GM19239 (cell line): ENCODE results near the gene TLE3.

Source experiments
- DNase-seq: peaks from one replicate; pipeline ENCODE4 v3.0.0; 2011; ENCODE audit warnings: low spot score; ENCODE audit not compliant: insufficient read length
- FAIRE-seq: peaks from 2 replicates; lab custom pipeline; 2011; peaks lifted over from hg19 to GRCh38; lab: Jason Lieb, UNC

Gene TLE3

GRCh38 chr15:70035051-70035718, 62.5 kb downstream of the TLE3 start:
- FAIRE-seq = no peak

DNA sequence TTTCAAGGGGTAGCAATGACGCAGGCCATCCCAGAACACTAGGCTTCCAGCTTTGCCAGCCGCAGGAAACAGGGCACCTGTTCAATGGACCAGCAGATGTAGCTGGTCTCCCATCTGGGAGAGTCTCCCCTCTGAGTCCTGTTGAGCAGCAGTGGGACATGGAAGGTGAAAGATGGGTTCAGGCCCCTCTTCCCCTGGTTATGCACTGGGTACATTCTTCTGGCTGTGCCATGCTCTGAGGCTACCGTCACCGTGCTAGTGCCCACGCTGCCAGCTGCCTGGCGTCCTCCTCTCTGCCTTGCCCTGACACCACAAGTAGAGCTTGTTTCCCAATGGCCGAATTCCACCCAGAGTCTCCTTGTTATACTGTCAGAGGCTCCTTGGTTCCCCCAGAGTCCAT, 63.1 kb downstream of the TLE3 start:
- peak; percentile 14 for FAIRE-seq
- DNase-seq = no peak

More at GRCh38 chr15:70035051-70035718, 62.5 kb downstream of the TLE3 start:
- no peak for DNase-seq

DNA sequence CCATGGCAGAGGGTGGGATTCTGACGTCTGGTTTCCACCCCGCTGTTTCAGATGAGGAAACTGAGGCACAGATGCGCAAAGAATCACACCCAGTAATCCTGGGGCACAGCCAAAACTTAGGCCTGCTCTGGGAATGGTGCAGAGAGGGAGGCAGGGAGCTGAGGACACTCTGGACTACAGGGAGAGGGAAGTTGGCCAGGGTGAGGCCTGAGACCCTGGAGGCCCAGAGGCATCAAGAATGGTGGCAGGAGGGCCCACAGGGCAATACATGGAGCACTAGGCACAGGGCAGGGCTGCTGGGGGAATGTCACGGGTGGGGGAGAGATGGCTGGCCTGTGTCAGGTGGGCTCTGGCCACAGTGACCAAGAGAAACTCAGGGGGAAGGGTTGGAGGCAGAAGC, 63.6 kb downstream of the TLE3 start:
- DNase-seq (no peak), FAIRE-seq (no peak)

DNA sequence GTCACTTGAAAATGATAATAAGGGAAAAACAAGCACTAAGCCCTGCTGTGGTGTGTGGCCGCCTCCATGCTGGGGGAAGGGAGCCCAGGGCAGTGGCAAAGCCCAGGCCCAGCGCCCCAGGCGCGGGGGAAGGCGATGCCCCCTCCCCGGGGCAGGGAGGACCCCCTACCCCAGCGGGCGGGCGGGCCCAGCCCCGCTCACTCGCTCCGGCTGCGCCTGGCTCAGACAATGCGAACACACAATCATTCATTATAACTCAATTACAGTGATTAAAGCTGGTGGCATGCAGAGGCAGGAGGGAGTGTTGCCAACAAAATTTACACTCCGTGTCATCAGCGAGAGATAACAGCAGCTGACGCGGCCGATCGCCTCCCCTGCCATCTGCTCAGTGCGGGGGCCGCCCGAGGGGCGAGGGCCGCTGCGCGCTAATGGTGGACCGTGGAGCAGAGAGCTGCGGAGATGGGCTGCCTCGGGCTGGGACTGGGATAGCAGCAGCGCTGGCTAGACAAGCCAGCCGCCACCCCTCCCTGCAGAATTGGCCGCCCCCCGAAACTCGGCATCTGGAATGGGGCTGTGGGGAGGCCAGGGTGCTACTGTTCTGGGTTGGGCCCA, 64.1 kb downstream of the TLE3 start:
- DNase-seq (no peak), FAIRE-seq (no peak)

DNA sequence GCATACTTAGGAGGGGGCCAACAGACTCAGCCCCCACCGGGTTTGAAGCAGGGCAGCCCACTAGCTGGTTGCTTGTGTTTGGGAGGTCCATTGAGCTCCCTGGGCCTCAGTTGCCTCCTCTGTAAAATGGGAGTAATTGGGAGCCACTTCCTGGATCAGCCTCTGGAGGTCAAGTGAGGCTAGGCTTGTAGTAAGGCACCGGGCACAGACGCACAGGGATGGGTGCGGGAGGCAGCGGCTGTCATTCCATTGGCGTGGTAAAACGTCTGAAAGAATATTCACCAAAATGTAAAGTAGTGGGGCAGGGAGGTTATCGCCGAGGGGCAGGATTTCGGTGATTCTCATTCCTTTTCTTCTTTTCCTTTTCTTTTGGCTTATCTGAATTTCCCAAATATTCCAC, 64.6 kb downstream of the TLE3 start:
- FAIRE-seq = no peak

GRCh38 chr15:70032509-70032908, 65.2 kb downstream of the TLE3 start:
- DNase-seq (no peak), FAIRE-seq (no peak)

More for the DNA sequence above, 64.6 kb downstream of the TLE3 start:
- no peak for DNase-seq

DNA sequence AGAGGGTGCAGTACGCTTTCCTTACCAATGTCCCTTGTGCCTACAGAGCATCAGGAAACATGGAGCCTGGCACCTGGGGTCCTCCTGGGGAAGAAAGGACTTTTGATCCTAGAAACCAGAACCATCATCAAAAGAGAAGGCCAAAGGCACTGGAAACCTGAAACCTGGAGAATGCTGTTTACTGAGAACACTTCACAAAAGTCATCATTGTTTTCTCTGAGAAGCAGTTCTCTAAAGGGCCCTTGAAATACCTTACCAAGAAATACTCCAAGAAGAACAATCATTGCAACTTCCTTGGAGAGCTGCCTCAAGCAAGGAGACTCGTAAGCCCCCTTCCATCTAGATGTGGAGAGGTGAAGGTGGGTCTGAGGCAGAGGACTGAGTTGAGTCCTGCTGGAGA, 66.0 kb downstream of the TLE3 start:
- DNase-seq (no peak), FAIRE-seq (no peak)

DNA sequence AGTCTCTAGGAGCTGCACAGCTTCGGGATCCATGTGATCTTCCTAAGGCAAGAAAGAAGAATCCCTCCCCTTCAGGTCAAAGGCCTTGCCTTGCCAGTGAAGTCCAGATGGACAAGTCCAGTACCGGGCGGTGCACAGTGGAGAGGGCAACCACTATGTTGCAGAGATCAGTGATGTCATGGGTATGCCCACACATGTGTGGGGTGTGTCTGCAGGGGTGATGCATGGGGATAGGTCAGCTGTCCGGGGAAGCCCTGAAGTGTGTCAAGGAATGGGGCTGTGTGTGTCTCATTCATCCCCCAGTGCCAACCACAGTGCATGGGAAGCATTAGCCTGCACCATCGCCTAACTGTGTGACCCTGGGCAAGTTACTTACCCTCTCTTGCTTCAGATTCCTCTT, 66.5 kb downstream of the TLE3 start:
- DNase-seq (no peak), FAIRE-seq (no peak)

DNA sequence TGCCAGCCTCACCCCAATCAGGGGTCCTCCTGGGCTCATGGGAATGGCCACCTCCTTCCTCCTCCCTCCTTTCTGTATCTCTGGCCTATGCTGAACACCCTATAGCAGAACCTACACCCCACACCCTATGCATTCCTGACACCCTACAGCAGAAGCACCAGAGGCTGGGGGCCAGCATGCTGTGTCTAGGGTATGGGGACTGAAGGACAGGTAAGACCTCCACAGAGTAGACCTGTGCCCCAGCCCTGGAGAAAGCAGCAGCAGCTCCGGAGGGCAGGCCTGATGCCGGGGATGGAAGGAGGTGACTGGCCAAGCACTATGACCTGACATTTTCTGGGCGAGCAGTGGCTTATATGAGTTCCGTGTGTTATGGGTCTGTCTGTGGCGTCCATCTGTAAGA, 66.9 kb downstream of the TLE3 start:
- DNase-seq (no peak), FAIRE-seq (no peak)

DNA sequence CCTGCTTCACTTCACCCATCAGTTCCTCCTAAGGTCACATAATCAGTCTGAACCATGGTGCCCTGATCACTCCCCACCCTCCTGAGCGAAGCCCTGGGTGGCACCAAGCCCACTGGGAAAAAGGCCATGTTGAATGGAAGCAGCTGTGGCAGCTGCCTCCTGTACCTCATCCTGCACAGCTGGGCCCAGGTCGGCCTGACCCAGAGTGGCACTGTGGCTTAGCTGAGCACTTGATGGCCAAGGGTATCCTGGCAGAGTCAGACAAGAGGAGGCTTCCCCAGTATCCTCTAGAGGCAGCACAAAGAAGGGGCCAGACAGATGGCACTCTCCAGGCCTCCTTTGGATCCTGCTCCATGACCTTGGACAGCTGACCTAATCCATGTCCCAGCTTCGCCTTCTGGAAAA, 68.4 kb downstream of the TLE3 start:
- DNase-seq (no peak), FAIRE-seq (no peak)

GRCh38 chr15:70027518-70027917, 70.2 kb downstream of the TLE3 start:
- no peak for FAIRE-seq
- DNase-seq = no peak

DNA sequence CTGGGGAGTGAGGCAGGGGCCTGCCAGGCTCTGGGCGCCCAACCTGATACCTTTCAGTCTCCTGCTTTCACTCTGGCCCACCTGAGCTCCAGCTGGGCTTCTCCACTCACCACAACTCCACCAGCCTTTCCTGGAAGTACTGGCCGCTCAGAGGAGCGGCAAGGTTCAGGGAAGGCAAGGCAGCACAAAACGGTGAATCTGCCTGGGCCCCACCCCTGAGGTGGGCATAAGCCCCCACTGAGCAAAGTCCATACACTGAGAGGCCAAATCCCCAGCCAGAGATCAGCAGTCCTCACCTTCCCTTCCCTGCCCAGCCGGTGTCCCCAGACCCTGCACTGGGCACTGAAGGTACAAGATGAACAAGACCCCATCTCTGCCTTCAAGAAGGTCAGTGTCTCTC, 70.7 kb downstream of the TLE3 start:
- no peak for FAIRE-seq
- no peak for DNase-seq

DNA sequence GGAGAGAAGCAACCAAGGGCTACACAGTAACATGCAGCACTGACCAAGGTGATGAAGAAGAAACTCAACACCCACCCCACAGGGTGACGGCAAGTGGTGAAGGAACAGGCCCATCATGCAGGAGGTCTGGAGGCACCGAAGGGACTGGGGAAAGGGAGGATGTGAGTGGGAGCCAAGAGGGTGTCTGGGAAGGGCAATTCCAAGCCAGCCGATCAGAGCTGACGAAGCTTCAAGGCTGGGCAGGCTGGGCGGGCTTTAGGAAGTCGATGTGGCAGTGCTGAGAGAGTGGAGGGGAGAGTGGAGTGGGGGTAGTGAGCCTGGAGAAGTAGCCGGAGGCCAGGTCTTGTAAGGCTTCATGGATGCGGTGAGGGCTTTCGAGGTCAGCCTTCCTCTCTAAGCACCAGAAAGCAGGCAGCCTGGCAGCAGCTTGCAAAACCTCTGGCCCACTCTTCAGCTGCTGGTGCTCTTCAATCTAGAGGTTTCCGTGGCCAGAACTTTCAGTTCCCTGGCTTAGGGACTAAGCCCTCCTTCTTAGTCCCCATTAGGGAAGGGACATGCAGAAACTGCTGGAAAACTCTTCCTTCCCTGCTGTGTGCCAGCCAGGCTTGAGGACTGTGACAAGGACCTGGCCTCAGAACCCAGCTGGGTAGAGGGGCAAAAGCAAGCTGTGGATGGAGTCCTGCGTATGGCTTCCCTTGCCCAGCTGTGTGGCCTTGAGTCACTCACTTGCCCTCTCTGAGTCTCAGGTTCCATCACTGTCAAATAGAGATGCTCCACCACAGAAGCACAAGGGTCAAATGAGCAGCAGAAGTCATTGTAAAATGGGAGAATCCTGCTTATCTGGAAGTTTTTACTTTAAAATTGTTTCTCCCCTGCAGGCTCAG, 72.1 kb downstream of the TLE3 start:
- no peak for FAIRE-seq
- DNase-seq = no peak

- FAIRE-seq = no peak
Observed at GRCh38 chr15:70024521-70024920, 73.2 kb downstream of the TLE3 start.

DNA sequence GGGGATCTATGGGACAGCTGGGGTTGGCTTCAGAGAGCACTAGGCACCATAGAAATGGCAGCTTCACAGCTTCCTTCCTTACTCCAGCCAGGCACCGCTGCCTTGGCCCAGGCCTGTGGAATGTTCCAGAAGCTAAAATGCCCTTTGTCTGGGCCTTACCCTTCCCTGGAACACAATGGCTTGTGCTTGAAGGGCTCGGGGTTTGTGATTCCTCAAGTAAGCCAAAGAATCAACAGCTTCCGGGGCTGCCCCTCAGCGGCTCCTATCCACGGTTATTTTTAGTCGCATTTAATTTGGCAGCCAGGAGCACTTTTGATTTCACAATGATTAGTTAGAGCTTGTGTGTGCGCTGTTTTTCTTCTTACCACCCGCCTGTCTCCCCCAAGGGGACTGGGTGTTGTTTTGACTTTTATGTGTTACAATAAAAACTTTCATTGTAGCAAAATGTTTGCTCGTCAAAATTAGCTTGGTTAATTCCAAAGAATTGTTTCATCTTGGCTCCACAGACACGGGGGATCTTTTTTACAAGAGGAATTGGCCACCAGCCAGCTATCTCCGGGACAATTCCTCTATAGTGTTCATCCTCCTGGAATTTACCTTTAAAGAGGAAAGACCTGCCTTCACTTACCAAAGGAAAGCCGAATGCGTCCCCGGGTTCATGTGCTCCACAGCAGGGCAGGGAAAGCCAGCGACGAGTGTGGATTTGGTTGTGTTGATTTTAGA, 73.8 kb downstream of the TLE3 start:
- DNase-seq (no peak), FAIRE-seq (peak; percentile 42)

More at GRCh38 chr15:70024521-70024920, 73.2 kb downstream of the TLE3 start:
- DNase-seq = no peak

GRCh38 chr15:70023064-70023768, 74.5 kb downstream of the TLE3 start:
- FAIRE-seq (peak; percentile 96), DNase-seq (peak; percentile 63)

DNA sequence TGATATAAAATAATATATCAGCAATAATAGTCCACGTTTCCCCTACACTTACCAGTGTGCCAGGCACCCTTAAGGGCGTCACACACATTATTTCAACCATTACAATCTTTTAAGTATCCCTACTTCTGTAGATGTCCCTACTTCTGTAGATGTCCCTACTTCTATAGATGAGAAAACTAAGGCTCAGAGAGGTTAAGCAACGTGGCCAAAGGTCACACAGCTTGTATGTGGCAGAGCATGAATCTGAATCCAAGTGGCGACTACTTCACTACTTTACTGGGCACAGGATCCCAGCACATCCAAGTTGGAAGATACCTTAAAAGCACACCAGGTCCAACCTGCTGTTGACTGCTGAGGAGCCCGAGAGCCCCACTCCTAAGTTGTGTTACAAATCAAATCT, 77.5 kb downstream of the TLE3 start:
- FAIRE-seq (no peak), DNase-seq (no peak)

DNA sequence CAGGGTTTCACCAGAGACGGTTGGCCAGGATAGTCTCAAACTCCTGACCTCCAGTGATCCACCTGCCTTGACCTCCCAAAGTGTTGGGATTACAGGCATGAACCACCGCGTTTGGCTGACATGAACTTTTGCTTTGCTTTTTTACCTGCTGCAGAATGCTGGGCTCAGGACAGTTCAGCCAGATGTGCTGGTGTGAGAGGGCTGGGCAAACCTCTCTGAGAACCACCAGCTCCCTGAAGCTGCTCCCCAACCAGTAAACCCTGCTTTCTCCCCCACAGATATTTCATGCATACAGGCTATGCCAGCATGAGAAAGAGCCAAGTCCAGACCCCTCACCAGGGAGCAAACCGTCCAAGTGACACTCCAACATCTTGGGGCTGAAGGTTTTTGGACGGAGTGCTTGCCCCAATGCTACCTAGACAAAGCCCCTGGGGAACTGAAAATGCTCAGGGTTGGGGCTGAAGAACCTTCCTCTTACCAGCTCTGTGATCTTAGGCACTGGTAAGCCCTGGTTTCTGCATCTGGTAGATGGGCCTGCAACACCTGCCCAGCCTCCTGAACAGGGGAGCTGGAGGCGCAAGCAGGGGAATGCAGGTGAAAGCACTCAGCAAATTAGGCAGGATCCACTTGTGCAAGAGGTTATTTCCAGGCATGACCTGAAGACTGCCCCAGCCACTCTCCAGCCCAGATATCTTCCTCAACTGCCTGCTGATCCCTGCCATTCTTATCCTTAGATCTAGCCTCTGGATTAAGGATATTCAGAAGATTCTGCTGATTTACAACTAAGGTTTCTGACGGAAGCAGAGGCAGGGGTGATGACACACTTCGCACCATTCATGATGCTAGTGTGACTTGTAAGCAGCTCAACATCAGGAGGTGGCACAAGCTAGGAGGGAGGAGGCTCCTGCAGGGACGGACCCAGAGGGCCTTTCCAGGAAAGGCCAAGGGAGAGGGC, 78.8 kb downstream of the TLE3 start:
- DNase-seq (no peak), FAIRE-seq (peak; percentile 91)

GRCh38 chr15:70017801-70018200, 79.9 kb downstream of the TLE3 start:
- FAIRE-seq (no peak), DNase-seq (no peak)
